ENCODE results near the gene SNRPD2. TPM values are rescaled to one million over a fixed set of nuclear protein-coding genes. Genes with fewer than 3 reads are reported as not detected.

SNRPD2 gene
- 132 TPM for total RNA-seq

GRCh38 chr19:45691516-45692186 lies at the start of gene SNRPD2:
Gene SNRPD2 (minus strand): TSS chr19:45691953. CDS start chr19:45691888, 65 bp downstream.

GRCh38 chr19:45733160-45733810 lies 41.5 kb upstream of the SNRPD2 start, which contains the start of gene MEIOSIN:
Gene MEIOSIN (plus strand): TSS chr19:45733439. CDS start chr19:45735377, 1,938 bp downstream.

GRCh38 chr19:45730368-45731288 lies 38.9 kb upstream of the SNRPD2 start, which contains the start of gene FBXO46:
Gene FBXO46 (minus strand): TSS chr19:45730896. CDS start chr19:45713495, 17,401 bp downstream.

GRCh38 chr19:45692187-45693105 lies 693 bp upstream of the SNRPD2 start, which contains the start of gene QPCTL:
Gene QPCTL (plus strand): TSS chr19:45692666. CDS start chr19:45692704, 38 bp downstream.

GRCh38 chr19:45667620-45668341 lies 24.0 kb downstream of the SNRPD2 start, which contains the start of gene GIPR:
Gene GIPR (plus strand): TSS chr19:45668221. CDS start chr19:45669521, 1,300 bp downstream.

GRCh38 chr19:45638930-45639729 lies 52.6 kb downstream of the SNRPD2 start, which contains the start of gene EML2:
Gene EML2 (minus strand): TSS chr19:45639397. CDS start chr19:45639376, 21 bp downstream.

Small RNA genes within 50 kb of the gene (small RNA-seq; reads per million reads assigned to genes)
- gene MIR642A (not detected), gene RN7SL836P (0.08 reads per million)

Other genes with a start within 250 kb of the SNRPD2 start
- 4.4 TPM for gene FOSB, start 224.0 kb downstream of the SNRPD2 start, total RNA-seq
- gene RTN2, start 194.9 kb downstream of the SNRPD2 start, total RNA-seq = 59.1 TPM
- 1.2 TPM for gene PPM1N, start 193.5 kb downstream of the SNRPD2 start, total RNA-seq
- 15.7 TPM for gene VASP, start 184.5 kb downstream of the SNRPD2 start, total RNA-seq
- 4.8 TPM for gene OPA3, start 107.2 kb downstream of the SNRPD2 start, total RNA-seq
- gene GPR4, start 89.7 kb downstream of the SNRPD2 start, total RNA-seq = 0.23 TPM
- gene EML2, start 52.6 kb downstream of the SNRPD2 start, total RNA-seq = 42.2 TPM
- gene GIPR, start 23.7 kb downstream of the SNRPD2 start, total RNA-seq = not detected
- 4.4 TPM for gene QPCTL, start 713 bp upstream of the SNRPD2 start, total RNA-seq
- gene FBXO46, start 38.9 kb upstream of the SNRPD2 start, total RNA-seq = 7.8 TPM
- gene MEIOSIN, start 41.5 kb upstream of the SNRPD2 start, total RNA-seq = not detected
- 1.8 TPM for gene SIX5, start 77.3 kb upstream of the SNRPD2 start, total RNA-seq
- 20.3 TPM for gene DMPK, start 90.5 kb upstream of the SNRPD2 start, total RNA-seq
- gene DMWD, start 100.9 kb upstream of the SNRPD2 start, total RNA-seq = 48.2 TPM
- gene RSPH6A, start 123.4 kb upstream of the SNRPD2 start, total RNA-seq = 0.23 TPM
- gene SYMPK, start 171.2 kb upstream of the SNRPD2 start, total RNA-seq = 19.6 TPM
- not detected for gene FOXA3, start 172.4 kb upstream of the SNRPD2 start, total RNA-seq
- gene IRF2BP1, start 194.2 kb upstream of the SNRPD2 start, total RNA-seq = 28.4 TPM
- gene MYPOP, start 210.7 kb upstream of the SNRPD2 start, total RNA-seq = 1.4 TPM
- gene NANOS2, start 222.8 kb upstream of the SNRPD2 start, total RNA-seq = not detected